SJSA1 (cell line): ENCODE measurements around the gene MYO5B. TPM values are rescaled to one million over a fixed set of nuclear protein-coding genes. Genes with fewer than 3 reads are reported as not detected.
"Not testable (repeated sequence)": the region's sequence is repeated elsewhere in the genome, so short reads cannot be mapped to it uniquely, and the experiment has no call there.

Source experiments
- DNase-seq, 2 experiments: peaks; one replicate each; pipeline ENCODE4 v3.0.0-alpha.2; 2015 to 2020; ENCODE audit warnings: low spot score in 2 of 2, low read depth in 1 of 2
- H3K27ac ChIP-seq: fragments of 250-450 bp; sonication (Bioruptor Pico); 2 replicates; pipeline ENCODE4 v1.5.1; 2020; ENCODE audit warnings: mild to moderate bottlenecking, moderate library complexity
- H3K27me3 ChIP-seq: fragments of 250-450 bp; sonication (Bioruptor Pico); replicated peaks from 2 replicates; pipeline ENCODE4 v1.5.1; 2020; ENCODE audit warnings: mild to moderate bottlenecking, moderate library complexity
- H3K36me3 ChIP-seq: fragments of 250-450 bp; sonication (Bioruptor Pico); 2 replicates; pipeline ENCODE4 v1.5.1; 2020; ENCODE audit warnings: mild to moderate bottlenecking
- H3K4me1 ChIP-seq: fragments of 250-450 bp; sonication (Bioruptor Pico); replicated peaks from 2 replicates; pipeline ENCODE4 v1.6.1; 2021; ENCODE audit warnings: mild to moderate bottlenecking
- H3K4me3 ChIP-seq: fragments of 250-450 bp; sonication (Bioruptor Pico); 2 replicates; pipeline ENCODE4 v1.5.1; 2020; ENCODE audit warnings: mild to moderate bottlenecking
- H3K9me3 ChIP-seq: fragments of 250-450 bp; sonication (Bioruptor Pico); replicated peaks from 2 replicates; pipeline ENCODE4 v1.5.1; 2020; ENCODE audit warnings: mild to moderate bottlenecking
- total RNA-seq: library from RNA; depleted of rRNA; stranded (reverse); fragments of >200 nt; shearing (Covaris generic); gene quantifications from 2 replicates; pipeline ENCODE4 v1.2.3, GENCODE V29; 2014; rRNA removed

MYO5B gene
- total RNA-seq, 1 experiment from 2014 or later, result 3.4 TPM

DNA sequence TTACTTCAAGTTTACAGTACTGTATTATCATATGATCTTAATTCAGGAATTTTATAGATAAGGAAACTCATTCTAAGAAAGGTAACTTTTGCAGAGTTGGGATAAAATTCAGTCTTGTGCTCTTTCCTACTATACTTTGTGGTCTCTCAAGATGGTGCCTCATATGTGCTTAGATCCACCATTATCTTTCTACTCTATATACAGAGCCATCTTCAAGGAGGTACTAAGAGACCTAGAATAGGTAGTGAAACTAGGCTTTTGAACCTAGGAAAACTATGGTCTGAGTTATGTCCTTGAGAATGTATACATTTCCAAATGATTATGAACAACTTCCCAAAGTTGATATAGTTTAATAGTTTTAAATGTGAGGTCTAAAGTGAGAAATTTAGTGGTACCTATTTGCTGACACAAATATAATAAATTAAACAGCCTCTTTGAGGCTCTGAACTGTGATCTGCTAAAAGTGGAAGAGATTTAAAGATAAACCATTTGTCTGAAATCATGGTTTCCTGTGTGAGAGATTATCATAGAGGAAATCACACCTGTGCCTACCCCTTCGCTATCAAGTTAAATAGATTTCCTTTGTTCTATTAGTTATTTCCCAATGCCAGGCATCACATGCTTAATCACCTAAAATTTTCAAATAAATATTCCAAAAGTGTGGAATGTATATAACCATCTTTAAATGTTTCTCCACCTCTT is 408.8 kb downstream of the MYO5B start:
- H3K27me3 ChIP-seq, result no peaks in the 10 kb centered on the region
- no peak overlapping the region for H3K4me3 ChIP-seq
- H3K27ac ChIP-seq, result no peak overlapping the region
- peaks cover 87% of the 10 kb centered on the region for H3K36me3 ChIP-seq
- DNase-seq, result no peak
- peaks cover 14% of the 10 kb centered on the region for H3K4me1 ChIP-seq
- no peaks in the 10 kb centered on the region for H3K9me3 ChIP-seq

DNA sequence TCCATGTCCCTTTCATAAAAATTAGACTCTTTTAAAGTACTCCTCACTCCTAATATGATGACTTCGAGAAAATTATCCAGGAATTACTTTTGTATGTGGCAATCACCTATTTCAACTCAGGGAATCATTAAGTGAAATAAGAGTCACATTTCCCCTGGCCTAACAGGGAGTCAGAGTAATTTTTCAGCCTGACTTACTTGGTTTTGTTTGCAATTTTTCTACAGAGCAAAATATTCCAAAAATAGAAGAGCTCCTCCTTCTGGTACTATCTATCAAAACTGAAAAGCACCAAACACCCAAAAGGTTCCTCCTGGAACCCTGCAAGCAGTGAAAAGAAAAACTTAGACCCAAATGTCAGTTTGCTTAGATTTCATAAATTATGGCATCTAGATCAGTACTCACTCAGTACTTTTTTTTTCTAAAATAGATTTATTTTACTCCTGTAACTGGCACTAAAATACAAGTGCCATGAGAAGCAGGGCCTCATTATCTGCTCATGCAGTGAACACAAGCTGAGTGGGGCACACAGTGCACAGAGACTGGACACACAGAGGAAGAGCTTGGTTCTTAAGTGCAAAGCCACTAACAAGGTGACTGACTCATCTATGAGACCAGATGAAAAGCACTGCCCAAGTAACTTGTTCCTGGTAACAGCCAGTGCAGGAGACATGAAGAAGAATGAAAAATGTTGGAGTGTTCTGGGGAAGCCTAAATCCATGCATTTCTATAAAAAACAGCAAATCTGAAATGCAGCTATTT is 410.3 kb downstream of the MYO5B start:
- H3K4me1 ChIP-seq, result peaks cover 14% of the 10 kb centered on the region
- peaks cover 87% of the 10 kb centered on the region for H3K36me3 ChIP-seq
- 0 out of 2 replicates have a peak, but pooled peaks cover 4% of the 10 kb centered on the region for H3K9me3 ChIP-seq
- no peak overlapping the region for H3K27ac ChIP-seq
- DNase-seq, result no peak
- H3K4me3 ChIP-seq, result no peak overlapping the region
- no peaks in the 10 kb centered on the region for H3K27me3 ChIP-seq

DNA sequence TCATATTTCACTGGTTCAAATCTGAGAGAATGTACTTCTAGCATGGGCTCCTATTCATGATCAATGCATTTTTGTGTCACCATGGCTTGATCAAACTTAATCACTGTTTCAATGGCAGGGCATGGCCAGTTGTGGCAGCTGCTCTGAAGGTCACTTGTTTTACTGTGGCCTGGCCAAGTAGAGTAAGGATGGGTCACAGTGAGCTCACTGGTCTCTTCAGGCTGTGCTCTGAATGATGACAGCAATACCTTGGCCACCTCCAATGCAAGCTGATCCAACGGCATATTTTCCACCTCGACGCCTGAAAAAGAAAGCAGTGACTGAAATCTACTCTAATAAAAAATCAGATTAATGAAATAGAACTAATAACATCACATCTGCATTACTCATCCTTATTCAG is 411.3 kb downstream of the MYO5B start:
- H3K27me3 ChIP-seq, H3K9me3 ChIP-seq, H3K4me1 ChIP-seq, H3K27ac ChIP-seq, DNase-seq, H3K4me3 ChIP-seq: not testable (repeated sequence)
- H3K36me3 ChIP-seq, result peaks cover 86% of the 10 kb centered on the region

DNA sequence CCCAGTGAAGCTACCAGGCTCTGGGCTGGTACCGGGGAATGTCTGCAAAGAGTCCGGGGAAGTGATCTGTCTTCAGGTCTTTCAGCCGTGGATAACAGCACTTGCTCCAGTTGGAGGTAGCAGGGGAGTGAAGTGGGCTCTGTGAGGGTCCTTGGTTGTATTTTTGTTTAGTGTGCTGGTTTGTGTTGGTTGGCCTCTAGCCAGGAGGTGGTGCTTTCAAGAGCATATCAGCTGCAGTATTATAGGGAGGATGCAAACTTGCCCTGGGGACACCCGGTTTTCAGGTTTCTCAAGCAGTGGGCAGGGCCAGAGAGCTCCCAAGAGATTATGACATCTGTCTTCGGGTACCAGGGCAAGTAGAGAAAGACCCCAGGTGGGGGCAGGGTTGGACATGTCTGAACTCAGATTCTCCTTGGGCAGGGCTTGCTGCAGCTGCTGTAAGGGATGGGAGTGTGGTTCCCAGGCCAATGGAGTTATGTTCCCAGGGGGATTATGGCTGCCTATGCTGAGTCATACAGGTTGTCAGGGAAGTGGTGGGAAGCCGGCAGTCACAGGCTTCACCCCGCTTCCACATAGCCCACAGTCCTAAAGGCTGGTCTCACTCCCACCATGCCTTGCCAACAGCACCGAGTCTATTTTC is 416.0 kb downstream of the MYO5B start:
- Histone ChIP-seq H3K9me3 (0 out of 2 replicates have a peak, but pooled peaks cover 6% of the 10 kb centered on the region), H3K27me3 (no peaks in the 10 kb centered on the region), H3K36me3 (peaks cover 46% of the 10 kb centered on the region), H3K4me3 (no peak overlapping the region), H3K4me1 (no peaks in the 10 kb centered on the region), H3K27ac (no peak overlapping the region)
- no peak for DNase-seq

Other genes starting within 250 kb of the MYO5B start
- 0.08 TPM in 1 of 2 replicates, not detected in the other for gene CFAP53, start 71.3 kb upstream of the MYO5B start, total RNA-seq
- gene MBD1, start 86.4 kb upstream of the MYO5B start, total RNA-seq, result 51.1 and 64.4 TPM in 2 replicates
- gene CXXC1, start 92.5 kb upstream of the MYO5B start, total RNA-seq, result 26.0 and 31.3 TPM in 2 replicates
- 70.2 and 71.5 TPM in 2 replicates for gene SKA1, start 179.9 kb upstream of the MYO5B start, total RNA-seq